HepG2 (cell line): Measurements from ENCODE around the gene CFTR. TPM values are rescaled to one million over a fixed set of nuclear protein-coding genes. Genes with fewer than 3 reads are reported as not detected.

Experiments
- ATAC-seq: fragments of 200-7000 bp; cut with Tn5 transposase; 3 replicates; pipeline ENCODE4 v1.9.1; 2020; ENCODE audit warnings: mild to moderate bottlenecking, moderate library complexity
- BruUV-seq: library from RNA; stranded (reverse); fragments of 400-500 nt; replicated peaks from 2 replicates; lab custom pipeline; 2021; lab: Mats Ljungman, UMichigan
- CTCF ChIA-PET: fragments of 300-600 bp; formaldehyde crosslinking; extraction: SDS; loops from one replicate; lab custom pipeline; 2021; ENCODE audit warnings: low total read pairs, inconsistent platforms, low intra/inter-chr PET ratio; lab: Yijun Ruan, JAX
- POLR2A ChIA-PET: fragments of 350-600 bp; sonication (Branson Sonifier 250); formaldehyde crosslinking; loops from one replicate; lab custom pipeline; 2020; ENCODE audit warnings: antibody characterized with exemption, inconsistent platforms; lab: Yijun Ruan, JAX
- DNase-seq: peaks from one replicate; pipeline ENCODE4 v3.0.0-alpha.2; 2015; ENCODE audit warnings: low spot score
- FAIRE-seq: peaks from 3 replicates; lab custom pipeline; 2011; peaks lifted over from hg19 to GRCh38; lab: Jason Lieb, UNC
- H2AFZ ChIP-seq: one replicate; pipeline ENCODE4 v1.6.1; 2011; ENCODE audit warnings: low read length, inconsistent platforms
- H3K27ac ChIP-seq: fragments of 300-600 bp; 3 replicates; pipeline ENCODE4 v1.8.0; 2011; ENCODE audit warnings: mixed run types, mild to moderate bottlenecking, mixed read lengths, low read length, inconsistent platforms; ENCODE audit not compliant: insufficient read depth; ENCODE audit errors: extremely low read length
- H3K27me3 ChIP-seq, 2 experiments: fragments of 200-600 bp in 1 of 2; 2 replicates in 1 of 2; 3 replicates in 1 of 2; pipeline versions ENCODE4 v1.6.0 to v1.8.0; 2011; ENCODE audit warnings: low read length in 2 of 2, mild to moderate bottlenecking in 2 of 2, moderate library complexity in 2 of 2, inconsistent platforms in 1 of 2; ENCODE audit not compliant: insufficient read depth in 2 of 2, control insufficient read depth in 1 of 2
- H3K36me3 ChIP-seq, 2 experiments: fragments of 200-600 bp in 1 of 2; replicated peaks in 1 of 2; 2 replicates in 1 of 2; 3 replicates in 1 of 2; pipeline versions ENCODE4 v1.5.1 to v1.8.0; 2011; ENCODE audit warnings: low read length in 2 of 2, inconsistent platforms in 1 of 2; ENCODE audit not compliant: insufficient read depth in 2 of 2, control insufficient read depth in 1 of 2
- H3K4me1 ChIP-seq: 2 replicates; pipeline ENCODE4 v1.5.1; 2012; ENCODE audit warnings: low read length, inconsistent platforms; ENCODE audit not compliant: insufficient read depth
- H3K4me2 ChIP-seq: 2 replicates; pipeline ENCODE4 v1.6.0; 2011; ENCODE audit warnings: low read depth, low read length, inconsistent platforms
- H3K4me3 ChIP-seq, 3 experiments: fragments of 200-600 bp in 1 of 3; sonication (generic), shearing (Covaris generic) in 1 of 3; replicated peaks in 1 of 3; 2 replicates each; pipeline ENCODE4 v1.5.1; 2011 to 2016; ENCODE audit warnings: low read length in 3 of 3, inconsistent platforms in 2 of 3, low read depth in 2 of 3, mild to moderate bottlenecking in 2 of 3, control low read depth in 1 of 3, mixed read lengths in 1 of 3; ENCODE audit not compliant: insufficient read depth in 1 of 3
- H3K79me2 ChIP-seq: one replicate; pipeline ENCODE4 v1.6.1; 2011; ENCODE audit warnings: low read length, inconsistent platforms; ENCODE audit not compliant: insufficient read depth
- H3K9ac ChIP-seq: 2 replicates; pipeline ENCODE4 v1.6.0; 2011; ENCODE audit warnings: mild to moderate bottlenecking, low read depth, low read length, inconsistent platforms; ENCODE audit not compliant: insufficient read depth
- H3K9me3 ChIP-seq: 2 replicates; pipeline ENCODE4 v1.5.1; 2012; ENCODE audit warnings: mild to moderate bottlenecking, low read length
- H4K20me1 ChIP-seq: 2 replicates; pipeline ENCODE4 v1.6.0; 2011; ENCODE audit warnings: inconsistent platforms, mild to moderate bottlenecking, low read length, moderate library complexity; ENCODE audit not compliant: insufficient read depth
- CCAR2 ChIP-seq: fragments of 200-400 bp; formaldehyde crosslinking; optimal IDR thresholded peaks from 2 replicates; pipeline ENCODE3; 2018; ENCODE audit warnings: low read depth, mild to moderate bottlenecking, low read length, moderate library complexity
- CEBPB ChIP-seq: IDR thresholded peaks from 2 replicates; pipeline ENCODE4 v1.6.1; 2011; ENCODE audit warnings: low read depth, low read length, improper control_type of control experiment, borderline replicate concordance
- DR1 ChIP-seq: sonication (generic); formaldehyde crosslinking; IDR thresholded peaks from 2 replicates; pipeline ENCODE4 v1.8.0; 2021; ENCODE audit warnings: mild to moderate bottlenecking, missing genetic modification reagents, inconsistent platforms
- EEA1 ChIP-seq: sonication (generic); formaldehyde crosslinking; IDR thresholded peaks from 2 replicates; pipeline ENCODE4 v1.5.1; 2020; ENCODE audit warnings: mild to moderate bottlenecking, missing genetic modification reagents, borderline replicate concordance
- ELF3 ChIP-seq: IDR thresholded peaks from 2 replicates; pipeline ENCODE4 v1.6.1; 2016; ENCODE audit warnings: missing genetic modification reagents, missing compliant biosample characterization
- HNRNPLL ChIP-seq: fragments of 200-400 bp; formaldehyde crosslinking; IDR thresholded peaks from 2 replicates; pipeline ENCODE4 v1.6.1; 2017; ENCODE audit warnings: mild to moderate bottlenecking, low read depth, low read length; ENCODE audit not compliant: poor library complexity, severe bottlenecking
- MED13 ChIP-seq: sonication (generic); formaldehyde crosslinking; IDR thresholded peaks from 2 replicates; pipeline ENCODE4 v1.5.0; 2020; ENCODE audit warnings: missing genetic modification reagents
- MXI1 ChIP-seq: IDR thresholded peaks from 3 replicates; pipeline ENCODE4 v1.6.1; 2012; ENCODE audit warnings: low read depth, low read length, inconsistent platforms, borderline replicate concordance
- PHF5A ChIP-seq: IDR thresholded peaks from one replicate; pipeline ENCODE4 v1.6.1; 2018; ENCODE audit warnings: low read depth, missing genetic modification reagents; ENCODE audit not compliant: unreplicated experiment
- POLR2AphosphoS2 ChIP-seq: IDR thresholded peaks from 2 replicates; pipeline ENCODE4 v1.6.1; 2011; ENCODE audit warnings: low read depth, low read length, improper control_type of control experiment
- SRSF9 ChIP-seq: fragments of 200-400 bp; formaldehyde crosslinking; IDR thresholded peaks from 2 replicates; pipeline ENCODE4 v1.6.1; 2018; ENCODE audit warnings: borderline replicate concordance, mild to moderate bottlenecking, low read depth, low read length; ENCODE audit not compliant: insufficient read depth, poor library complexity, severe bottlenecking
- ZBTB38 ChIP-seq: sonication (generic); formaldehyde crosslinking; IDR thresholded peaks from 2 replicates; pipeline ENCODE4 v1.5.1; 2020; ENCODE audit warnings: mild to moderate bottlenecking, missing genetic modification reagents
- ZNF207 ChIP-seq: fragments of 450-650 bp; IDR thresholded peaks from 2 replicates; pipeline ENCODE4 v1.6.1; 2016; ENCODE audit warnings: antibody characterized with exemption, borderline replicate concordance
- ZNF3 ChIP-seq: IDR thresholded peaks from 2 replicates; pipeline ENCODE4 v1.7.0; 2017; ENCODE audit warnings: inconsistent platforms
- ZNF546 ChIP-seq: sonication (generic); formaldehyde crosslinking; conservative IDR thresholded peaks from 2 replicates; pipeline ENCODE4 v1.8.1; 2023; ENCODE audit warnings: mild to moderate bottlenecking, missing genetic modification reagents
- whole genome bisulfite sequencing: methylation state at CpG from one replicate; pipeline ENCODE4 v1.1.6; 2017; ENCODE audit warnings: low lambda C conversion rate; 5-methylcytosine and 5-hydroxymethylcytosine counted together
- in situ Hi-C: cut with HindIII; loops from 2 replicates; pipeline ENCODE4 v1.10.0; 2017; ENCODE audit warnings: low pct_unique_long_range_greater_than_20kb; ENCODE audit not compliant: extremely low pct_ligation_motif_present
- intact Hi-C: fragments of 100-400 bp; cut with micrococcal nuclease; formaldehyde crosslinking; loops from one replicate; pipeline ENCODE4 v1.10.0; 2022; ENCODE audit not compliant: unreplicated experiment
- polyA plus RNA-seq, 8 experiments: library from polyadenylated mRNA; depleted of rRNA in 3 of 8; stranded (reverse) in 7 of 8; unstranded in 1 of 8; fragments of >200 nt; fragmentation: Illumina TruSeq in 4 of 8; extraction: Trizol in 4 of 8; gene quantifications; 2 replicates each; pipeline versions ENCODE4 v1.2.1 to v1.2.3, GENCODE V29; 2011 to 2016; ENCODE audit warnings: low read depth in 4 of 8, missing spikeins in 1 of 8, mixed read lengths in 1 of 8; ENCODE audit not compliant: insufficient read depth in 1 of 8
- total RNA-seq, 5 experiments: library from RNA; depleted of rRNA; stranded (reverse); fragments of >200 nt; fragmentation: Illumina TruSeq; extraction: Trizol; gene quantifications; 2 replicates each; pipeline ENCODE4 v1.2.3, GENCODE V29; 2016; ENCODE audit warnings: low read depth in 1 of 5
- TF ChIP-seq, protein P1 (sequence below): sonication (generic); formaldehyde crosslinking; IDR thresholded peaks from 2 replicates; pipeline ENCODE4 v1.4.0; 2020; ENCODE audit warnings: mild to moderate bottlenecking, low read depth, missing genetic modification reagents
- TF ChIP-seq, protein P2 (sequence below): sonication (generic); formaldehyde crosslinking; IDR thresholded peaks from 2 replicates; pipeline ENCODE4 v1.4.0; 2020; ENCODE audit warnings: missing genetic modification reagents, borderline replicate concordance
- TF ChIP-seq, protein P3 (sequence below): sonication (generic); formaldehyde crosslinking; IDR thresholded peaks from 2 replicates; pipeline ENCODE4 v1.9.0; 2022; ENCODE audit warnings: missing genetic modification reagents, mild to moderate bottlenecking, borderline replicate concordance
- TF ChIP-seq, protein P4 (sequence below): sonication (generic); formaldehyde crosslinking; IDR thresholded peaks from 2 replicates; pipeline ENCODE4 v1.4.0; 2020; ENCODE audit warnings: missing genetic modification reagents

The CFTR gene
- total and polyA plus RNA-seq, 2 of the 13 experiments (the other 11 are each of a cell fraction or from before 2014, with no cell fraction given): not detected

DNA sequence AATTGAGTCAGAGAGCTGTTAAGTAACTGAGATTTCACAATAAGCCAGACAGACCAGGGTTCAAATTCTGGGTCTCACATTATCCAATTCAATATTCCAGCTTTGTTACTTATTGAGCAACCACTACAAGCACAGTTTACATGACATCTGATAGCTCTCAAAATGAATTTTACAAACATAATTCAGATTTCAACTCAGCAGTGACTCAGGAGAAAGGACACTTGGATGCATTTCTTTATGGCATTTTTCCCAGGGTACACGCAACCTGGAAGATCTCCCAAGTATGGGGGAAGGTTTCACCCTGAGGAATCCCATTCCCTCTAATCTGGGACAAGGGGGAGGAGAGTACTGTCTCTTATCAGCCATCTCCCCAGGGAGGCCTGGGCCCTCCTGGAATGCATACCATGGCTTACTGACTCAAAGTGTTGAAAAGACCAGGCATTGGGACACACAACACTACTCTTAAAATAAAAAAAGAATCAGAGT, 102.4 kb downstream of the CFTR start (continued):
- peak; percentile 72 for TF ChIP-seq CEBPB
- TF ChIP-seq, protein P1, sequence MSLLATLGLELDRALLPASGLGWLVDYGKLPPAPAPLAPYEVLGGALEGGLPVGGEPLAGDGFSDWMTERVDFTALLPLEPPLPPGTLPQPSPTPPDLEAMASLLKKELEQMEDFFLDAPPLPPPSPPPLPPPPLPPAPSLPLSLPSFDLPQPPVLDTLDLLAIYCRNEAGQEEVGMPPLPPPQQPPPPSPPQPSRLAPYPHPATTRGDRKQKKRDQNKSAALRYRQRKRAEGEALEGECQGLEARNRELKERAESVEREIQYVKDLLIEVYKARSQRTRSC (CRISPR knock-in tag): no peak
- no peak for TF ChIP-seq ELF3 (CRISPR knock-in tag)
- TF ChIP-seq EEA1 (CRISPR knock-in tag): no peak
- no peak for TF ChIP-seq ZNF546 (CRISPR knock-in tag)
- TF ChIP-seq MED13 (CRISPR knock-in tag): no peak
- TF ChIP-seq, protein P2, sequence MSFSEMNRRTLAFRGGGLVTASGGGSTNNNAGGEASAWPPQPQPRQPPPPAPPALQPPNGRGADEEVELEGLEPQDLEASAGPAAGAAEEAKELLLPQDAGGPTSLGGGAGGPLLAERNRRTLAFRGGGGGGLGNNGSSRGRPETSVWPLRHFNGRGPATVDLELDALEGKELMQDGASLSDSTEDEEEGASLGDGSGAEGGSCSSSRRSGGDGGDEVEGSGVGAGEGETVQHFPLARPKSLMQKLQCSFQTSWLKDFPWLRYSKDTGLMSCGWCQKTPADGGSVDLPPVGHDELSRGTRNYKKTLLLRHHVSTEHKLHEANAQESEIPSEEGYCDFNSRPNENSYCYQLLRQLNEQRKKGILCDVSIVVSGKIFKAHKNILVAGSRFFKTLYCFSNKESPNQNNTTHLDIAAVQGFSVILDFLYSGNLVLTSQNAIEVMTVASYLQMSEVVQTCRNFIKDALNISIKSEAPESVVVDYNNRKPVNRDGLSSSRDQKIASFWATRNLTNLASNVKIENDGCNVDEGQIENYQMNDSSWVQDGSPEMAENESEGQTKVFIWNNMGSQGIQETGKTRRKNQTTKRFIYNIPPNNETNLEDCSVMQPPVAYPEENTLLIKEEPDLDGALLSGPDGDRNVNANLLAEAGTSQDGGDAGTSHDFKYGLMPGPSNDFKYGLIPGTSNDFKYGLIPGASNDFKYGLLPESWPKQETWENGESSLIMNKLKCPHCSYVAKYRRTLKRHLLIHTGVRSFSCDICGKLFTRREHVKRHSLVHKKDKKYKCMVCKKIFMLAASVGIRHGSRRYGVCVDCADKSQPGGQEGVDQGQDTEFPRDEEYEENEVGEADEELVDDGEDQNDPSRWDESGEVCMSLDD: no peak
- no peak for TF ChIP-seq ZNF3 (CRISPR knock-in tag)
- no peak for TF ChIP-seq ZNF207

DNA sequence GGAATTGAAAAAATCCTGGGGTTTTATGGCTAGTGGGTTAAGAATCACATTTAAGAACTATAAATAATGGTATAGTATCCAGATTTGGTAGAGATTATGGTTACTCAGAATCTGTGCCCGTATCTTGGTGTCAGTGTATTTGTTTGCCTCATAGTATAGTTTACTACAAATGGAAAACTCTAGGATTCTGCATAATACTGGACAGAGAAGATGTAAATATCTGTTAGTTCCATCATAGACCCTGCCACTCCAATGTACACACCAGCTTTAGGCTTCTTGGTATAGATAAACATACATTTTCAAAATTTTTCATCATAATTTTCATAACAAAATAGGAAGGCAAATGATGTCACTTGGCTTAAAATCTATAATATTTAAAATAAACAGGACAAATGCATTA, 108.1 kb downstream of the CFTR start:
- no peak for DNase-seq
- intact Hi-C loops (no loop called here), in situ Hi-C loops (no loop called here)
- H4K20me1 ChIP-seq: no peaks in the 10 kb centered on the region
- no peak overlapping the region for H3K9ac ChIP-seq
- no TSS peak for BruUV-seq
- no peaks in the 10 kb centered on the region for H3K9me3 ChIP-seq
- H3K79me2 ChIP-seq: no peaks in the 10 kb centered on the region
- H3K27me3 ChIP-seq: no peaks in the 10 kb centered on the region
- ATAC-seq: no peak
- POLR2A ChIA-PET: no interaction called here
- no peak overlapping the region for H3K27ac ChIP-seq
- no peaks in the 10 kb centered on the region for H3K36me3 ChIP-seq
- no peak for FAIRE-seq
- H2AFZ ChIP-seq: no peak overlapping the region
- CTCF ChIA-PET: no interaction called here
- WGBS: 31% methylated on average over 1 of the region's 1 CpG
- H3K4me1 ChIP-seq: peaks cover 11% of the 10 kb centered on the region
- no peak overlapping the region for H3K4me3 ChIP-seq
- H3K4me2 ChIP-seq: no peak overlapping the region
- TF ChIP-seq POLR2AphosphoS2 (no peak), SRSF9 (no peak), PHF5A (no peak), CCAR2 (no peak), ZBTB38 (no peak), MXI1 (no peak), DR1 (CRISPR knock-in tag) (no peak), HNRNPLL (no peak)
- TF ChIP-seq, protein P3, sequence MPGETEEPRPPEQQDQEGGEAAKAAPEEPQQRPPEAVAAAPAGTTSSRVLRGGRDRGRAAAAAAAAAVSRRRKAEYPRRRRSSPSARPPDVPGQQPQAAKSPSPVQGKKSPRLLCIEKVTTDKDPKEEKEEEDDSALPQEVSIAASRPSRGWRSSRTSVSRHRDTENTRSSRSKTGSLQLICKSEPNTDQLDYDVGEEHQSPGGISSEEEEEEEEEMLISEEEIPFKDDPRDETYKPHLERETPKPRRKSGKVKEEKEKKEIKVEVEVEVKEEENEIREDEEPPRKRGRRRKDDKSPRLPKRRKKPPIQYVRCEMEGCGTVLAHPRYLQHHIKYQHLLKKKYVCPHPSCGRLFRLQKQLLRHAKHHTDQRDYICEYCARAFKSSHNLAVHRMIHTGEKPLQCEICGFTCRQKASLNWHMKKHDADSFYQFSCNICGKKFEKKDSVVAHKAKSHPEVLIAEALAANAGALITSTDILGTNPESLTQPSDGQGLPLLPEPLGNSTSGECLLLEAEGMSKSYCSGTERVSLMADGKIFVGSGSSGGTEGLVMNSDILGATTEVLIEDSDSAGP (CRISPR knock-in tag): no peak
- TF ChIP-seq, protein P4, sequence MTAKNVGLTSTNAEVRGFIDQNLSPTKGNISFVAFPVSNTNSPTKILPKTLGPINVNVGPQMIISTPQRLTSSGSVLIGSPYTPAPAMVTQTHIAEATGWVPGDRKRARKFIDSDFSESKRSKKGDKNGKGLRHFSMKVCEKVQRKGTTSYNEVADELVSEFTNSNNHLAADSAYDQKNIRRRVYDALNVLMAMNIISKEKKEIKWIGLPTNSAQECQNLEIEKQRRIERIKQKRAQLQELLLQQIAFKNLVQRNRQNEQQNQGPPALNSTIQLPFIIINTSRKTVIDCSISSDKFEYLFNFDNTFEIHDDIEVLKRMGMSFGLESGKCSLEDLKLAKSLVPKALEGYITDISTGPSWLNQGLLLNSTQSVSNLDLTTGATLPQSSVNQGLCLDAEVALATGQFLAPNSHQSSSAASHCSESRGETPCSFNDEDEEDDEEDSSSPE (CRISPR knock-in tag): no peak
